GM18505 (cell line): ENCODE measurements around the gene PSMG3.
A peak's percentile ranks its signal among the peaks of the same experiment; 100 is the strongest.

Experiments used
- ATAC-seq: cut with Tn5 transposase; IDR thresholded peaks from one replicate; pipeline ENCODE4 v1.9.1; 2021; ENCODE audit not compliant: unreplicated experiment
- POLR2A ChIP-seq: IDR thresholded peaks from 4 replicates; pipeline ENCODE4 v1.6.1; 2011; ENCODE audit warnings: borderline replicate concordance; ENCODE audit not compliant: insufficient read depth, insufficient read length; ENCODE audit errors: extremely low read depth

The PSMG3 gene

GRCh38 chr7:1580422-1581030, 10.7 kb upstream of the PSMG3 start:
- no peak for TF ChIP-seq POLR2A

GRCh38 chr7:1579481-1580421, 9.9 kb upstream of the PSMG3 start:
- no peak for TF ChIP-seq POLR2A
- ATAC-seq = peak; percentile 59

More at GRCh38 chr7:1580422-1581030, 10.7 kb upstream of the PSMG3 start:
- ATAC-seq = no peak

DNA sequence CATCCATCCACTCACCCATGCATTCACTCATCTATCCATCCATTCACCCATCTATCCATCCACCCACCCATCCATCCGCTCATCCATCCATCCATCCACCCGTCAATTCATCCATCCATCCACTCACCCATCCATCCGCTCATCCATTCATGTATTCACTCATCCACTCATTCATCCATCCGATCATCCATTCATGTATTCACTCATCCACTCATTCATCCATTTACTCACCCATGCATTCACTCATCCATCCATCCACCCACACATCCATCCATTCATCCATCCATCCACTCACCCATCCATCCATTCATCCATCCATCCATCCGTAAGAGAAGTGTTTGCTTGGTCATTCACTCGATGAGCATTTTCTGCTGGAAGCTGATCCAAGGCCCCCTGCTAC, 8.7 kb upstream of the PSMG3 start:
- ATAC-seq = no peak
- no peak for TF ChIP-seq POLR2A

DNA sequence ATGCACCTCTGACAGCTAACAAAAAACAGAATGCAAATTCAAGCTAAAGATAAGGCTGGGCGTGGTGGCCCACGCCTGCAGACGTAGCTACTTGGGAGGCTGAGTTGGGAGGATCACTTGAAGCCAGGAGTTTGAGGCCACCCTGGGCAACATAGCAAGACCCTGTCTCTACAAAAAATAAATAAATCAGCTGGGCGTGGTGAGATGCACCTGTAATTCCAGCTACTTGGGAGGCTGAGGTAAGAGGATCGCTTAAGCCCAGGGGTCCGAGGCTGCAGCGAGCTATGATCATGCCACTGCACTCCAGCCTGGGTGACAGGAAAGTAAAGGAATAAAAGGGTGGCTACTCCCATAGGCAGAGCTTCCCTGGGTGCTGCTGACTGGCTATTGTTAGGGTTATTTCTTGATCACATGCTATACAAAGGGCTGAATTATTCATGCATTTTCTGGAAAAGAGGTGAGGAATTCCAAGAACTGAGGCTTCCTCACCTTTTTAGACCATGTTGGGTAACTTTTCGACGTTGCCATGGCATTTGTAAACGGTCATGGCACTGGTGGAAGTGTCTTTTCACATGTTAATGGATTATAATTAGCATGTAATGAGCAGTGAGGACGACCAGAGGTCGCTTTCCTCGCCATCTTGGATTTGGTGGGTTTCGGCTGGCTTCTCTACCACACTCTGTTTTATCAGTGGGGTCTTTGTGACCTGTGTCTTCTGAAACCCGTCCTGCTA, 6.9 kb upstream of the PSMG3 start:
- no peak for ATAC-seq
- no peak for TF ChIP-seq POLR2A

DNA sequence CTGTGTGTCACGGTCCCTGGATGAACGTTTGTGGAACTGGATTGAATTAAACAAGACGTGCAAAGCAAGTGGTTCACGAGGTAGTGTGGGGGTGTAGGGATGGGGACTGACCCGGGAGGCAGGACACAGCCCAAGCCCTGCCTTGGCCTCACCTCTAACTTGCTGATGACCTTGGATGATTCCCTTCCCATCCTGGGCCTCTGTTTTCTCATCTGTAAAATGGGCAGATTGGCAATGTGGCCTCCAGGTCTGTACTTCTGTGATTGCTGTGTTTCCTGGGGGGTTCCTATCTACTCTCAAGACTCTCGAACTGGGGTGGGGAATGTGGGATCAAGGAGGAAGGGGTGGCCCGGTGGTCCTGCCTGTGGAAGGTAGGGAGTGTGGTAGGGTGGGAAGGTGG, 6.0 kb upstream of the PSMG3 start:
- ATAC-seq = no peak

DNA sequence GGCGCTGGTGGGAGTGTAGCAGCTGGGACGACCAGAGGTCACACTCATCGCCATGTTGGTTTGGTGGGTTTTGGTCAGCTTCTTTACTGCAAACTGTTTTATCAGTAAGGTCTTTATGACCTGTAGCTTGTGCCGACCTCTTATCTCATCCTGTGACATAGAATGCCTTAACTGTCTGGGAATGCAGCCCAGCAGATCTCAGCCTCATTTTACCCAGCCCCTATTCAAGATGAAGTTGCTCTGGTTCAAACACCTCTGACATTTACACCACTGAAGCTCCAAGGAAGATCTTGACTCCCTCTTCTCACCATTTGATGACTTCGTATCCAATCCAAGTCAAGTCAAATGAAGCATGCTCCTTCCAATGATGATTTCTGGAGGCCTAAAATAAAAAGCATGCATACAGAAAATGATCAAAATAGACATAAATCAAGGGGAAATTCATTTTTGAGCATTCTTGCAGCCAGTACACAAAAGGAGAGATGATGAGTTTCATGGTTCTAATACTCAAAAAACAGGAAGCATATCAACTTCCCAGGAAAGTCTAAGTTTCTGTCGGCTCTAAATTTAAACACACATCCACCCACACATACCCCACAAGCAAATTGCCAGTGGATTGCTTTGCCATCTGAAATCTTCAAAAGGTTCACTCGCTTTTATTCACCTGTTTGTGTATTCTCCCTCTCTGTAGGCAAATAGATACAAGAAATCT, 2.4 kb upstream of the PSMG3 start:
- no peak for ATAC-seq
- TF ChIP-seq POLR2A = no peak

More for the DNA sequence above, 6.0 kb upstream of the PSMG3 start:
- no peak for TF ChIP-seq POLR2A

DNA sequence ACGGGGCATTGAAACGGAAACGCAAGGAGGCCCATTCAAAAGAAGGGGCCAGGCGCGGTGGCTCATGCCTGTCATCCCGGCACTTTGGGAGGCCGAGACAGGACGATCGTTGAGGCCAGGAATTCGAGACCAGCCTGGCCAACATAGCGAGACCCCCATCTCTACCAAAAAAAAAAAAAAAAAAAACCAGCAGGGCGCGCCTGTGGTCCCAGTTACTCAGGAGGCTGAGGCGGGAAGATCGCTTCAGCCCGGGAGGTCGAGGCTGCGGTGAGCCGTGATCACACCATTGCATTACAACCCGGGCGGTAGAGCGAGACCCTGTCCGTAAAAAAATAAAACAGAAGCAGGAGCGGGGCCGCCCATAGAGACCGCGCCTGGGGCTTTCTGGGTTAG, 396 bp downstream of the PSMG3 start:
- TF ChIP-seq POLR2A = no peak
- ATAC-seq = no peak

GRCh38 chr7:1569016-1569415, 816 bp downstream of the PSMG3 start:
- TF ChIP-seq POLR2A = no peak
- ATAC-seq = no peak

- no peak for TF ChIP-seq POLR2A
- no peak for ATAC-seq
Measured at GRCh38 chr7:1567896-1568510, 1.8 kb downstream of the PSMG3 start.

DNA sequence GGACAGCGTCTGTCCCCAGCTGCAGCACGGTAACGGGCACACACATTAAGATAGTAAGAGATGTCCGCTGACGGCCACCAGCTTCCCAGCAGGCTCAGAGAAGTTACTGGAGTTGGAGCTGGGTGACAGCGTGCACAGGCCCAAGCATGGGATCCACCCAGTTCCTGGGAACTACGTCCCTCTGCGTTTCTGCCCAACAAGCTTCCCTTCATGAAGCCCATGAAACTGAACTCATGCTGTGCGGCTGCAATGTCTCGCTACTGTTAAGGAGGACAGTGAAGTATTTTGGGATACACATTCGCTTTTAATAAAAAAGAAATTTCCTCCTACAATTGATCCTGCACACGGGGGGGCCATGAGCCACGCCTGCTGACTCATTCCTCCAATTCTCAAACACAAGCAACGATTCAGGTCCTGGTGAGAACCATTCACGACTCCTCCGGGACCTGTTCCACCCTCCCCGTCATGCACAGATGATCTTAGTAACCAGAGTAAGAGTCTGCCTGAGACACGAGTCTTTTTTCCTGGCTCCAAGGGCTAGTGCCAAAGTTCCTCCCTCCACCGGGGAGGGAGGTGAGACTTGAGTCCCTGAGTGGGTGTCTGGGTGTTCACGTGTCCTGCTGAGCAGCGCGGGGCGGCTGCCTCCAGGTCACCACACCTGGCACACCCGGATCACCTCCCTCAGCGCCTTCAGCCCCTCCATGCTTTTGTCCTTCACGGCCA, 2.6 kb downstream of the PSMG3 start:
- TF ChIP-seq POLR2A = no peak
- no peak for ATAC-seq

DNA sequence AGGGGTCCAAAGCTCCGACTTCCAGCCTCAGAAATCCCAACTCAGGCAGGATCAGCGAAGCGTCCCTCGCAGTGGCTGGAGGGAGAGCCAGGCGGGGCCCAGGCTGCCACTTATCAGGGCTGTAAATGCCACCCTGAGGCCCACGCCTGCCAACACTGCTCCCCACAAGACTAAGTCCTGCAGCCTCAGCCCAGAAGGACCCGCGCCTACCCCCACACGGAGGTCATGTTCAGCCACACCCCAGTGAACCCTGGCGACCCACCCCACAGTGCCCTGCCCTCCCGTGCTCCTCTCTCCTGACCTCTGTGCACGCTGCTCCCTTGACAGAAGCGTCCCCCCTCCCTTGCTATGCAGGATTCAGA, 3.2 kb downstream of the PSMG3 start:
- no peak for TF ChIP-seq POLR2A

DNA sequence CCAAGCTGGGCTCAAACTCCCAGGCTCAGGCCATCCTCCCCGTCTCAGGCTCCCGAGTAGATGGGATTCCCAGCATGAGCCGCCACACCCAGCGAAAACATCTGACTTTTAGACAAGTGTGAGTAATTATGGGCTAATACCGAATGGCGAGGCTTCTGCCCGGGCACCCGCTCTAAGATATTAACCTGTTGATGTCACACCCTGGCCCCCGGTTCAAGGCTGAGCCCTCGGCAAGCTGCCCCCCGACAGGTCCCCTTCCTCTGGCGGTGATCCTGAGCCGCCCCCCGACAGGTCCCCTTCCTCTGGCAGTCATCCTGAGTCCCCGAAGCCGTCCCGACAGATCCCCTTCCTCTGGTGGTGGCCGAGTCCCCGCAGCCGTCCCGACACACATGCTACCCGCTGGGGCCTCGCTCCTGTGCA, 5.2 kb downstream of the PSMG3 start:
- TF ChIP-seq POLR2A = no peak
- ATAC-seq = no peak

More for the DNA sequence above, 3.2 kb downstream of the PSMG3 start:
- no peak for ATAC-seq

DNA sequence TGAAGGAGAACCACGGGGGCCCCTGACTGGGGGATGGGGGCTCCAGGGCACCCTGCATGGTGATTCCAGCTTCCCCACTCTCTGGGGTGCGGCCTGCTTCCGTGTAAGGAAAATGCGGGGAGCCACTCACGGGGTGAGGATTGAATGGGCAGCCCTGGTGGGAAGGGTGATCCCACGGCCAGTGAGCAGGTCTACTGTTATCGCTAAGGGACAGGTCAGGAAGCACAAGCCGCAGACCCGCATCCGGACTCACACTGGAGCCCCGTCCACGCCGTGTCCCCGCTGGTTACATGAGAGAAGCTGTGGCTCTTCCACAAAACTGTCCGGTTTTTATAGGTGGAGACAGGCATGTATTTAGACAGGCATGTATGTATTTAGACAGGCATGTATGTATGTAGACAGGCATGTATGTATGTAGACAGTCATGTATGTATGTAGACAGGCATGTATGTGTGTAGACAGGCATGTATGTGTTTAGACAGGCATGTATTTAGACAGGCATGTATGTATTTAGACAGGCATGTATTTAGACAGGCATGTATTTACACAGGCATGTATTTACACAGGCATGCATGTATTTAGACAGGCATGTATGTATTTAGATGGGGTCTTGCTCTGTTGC, 5.7 kb downstream of the PSMG3 start:
- TF ChIP-seq POLR2A = no peak

More for the DNA sequence above, 5.7 kb downstream of the PSMG3 start:
- no peak for ATAC-seq
